GM18873 (cell line): ENCODE data around the gene RAB10.
"Not testable (repeated sequence)": the region's sequence is repeated elsewhere in the genome, so short reads cannot be mapped to it uniquely, and the experiment has no call there.

Experiments used
- ATAC-seq: cut with Tn5 transposase; IDR thresholded peaks from one replicate; pipeline ENCODE4 v1.9.1; 2021; ENCODE audit warnings: mild to moderate bottlenecking, moderate library complexity, moderate number of reproducible peaks; ENCODE audit not compliant: unreplicated experiment, low FRiP score

The RAB10 gene

GRCh38 chr2:26033818-26034636, at the start of gene RAB10:
Gene RAB10, plus strand, starts transcription at chr2:26034084. Its CDS starts 525 bp downstream, at chr2:26034609.
- peak; percentile 84 for ATAC-seq

GRCh38 chr2:25988134-25988533, 45.8 kb upstream of the RAB10 start:
- no peak for ATAC-seq

GRCh38 chr2:25989154-25989553, 44.7 kb upstream of the RAB10 start:
- ATAC-seq = no peak

GRCh38 chr2:25991965-25992364, 41.9 kb upstream of the RAB10 start:
- ATAC-seq = no peak

GRCh38 chr2:25992556-25992955, 41.3 kb upstream of the RAB10 start:
- no peak for ATAC-seq

DNA sequence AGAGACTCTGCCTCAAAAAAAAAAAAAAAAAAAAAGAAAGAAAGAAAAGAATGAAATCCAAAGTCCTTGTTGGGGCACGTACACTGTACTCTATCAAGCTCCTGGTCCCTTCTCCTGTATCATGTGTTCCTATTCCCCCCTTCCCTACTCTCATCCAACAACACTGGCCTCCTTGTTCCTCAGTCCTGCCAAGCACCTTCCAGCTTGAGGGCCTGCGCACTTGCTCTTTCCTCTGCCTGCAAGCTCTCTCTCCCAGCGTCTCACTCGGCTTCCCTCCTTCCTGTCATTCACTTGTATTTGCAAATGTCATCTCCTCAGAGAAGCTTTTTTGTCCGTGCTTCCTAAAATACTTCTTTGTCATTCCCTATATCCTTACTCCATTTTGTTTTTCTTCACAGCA, 40.8 kb upstream of the RAB10 start:
- ATAC-seq = no peak

DNA sequence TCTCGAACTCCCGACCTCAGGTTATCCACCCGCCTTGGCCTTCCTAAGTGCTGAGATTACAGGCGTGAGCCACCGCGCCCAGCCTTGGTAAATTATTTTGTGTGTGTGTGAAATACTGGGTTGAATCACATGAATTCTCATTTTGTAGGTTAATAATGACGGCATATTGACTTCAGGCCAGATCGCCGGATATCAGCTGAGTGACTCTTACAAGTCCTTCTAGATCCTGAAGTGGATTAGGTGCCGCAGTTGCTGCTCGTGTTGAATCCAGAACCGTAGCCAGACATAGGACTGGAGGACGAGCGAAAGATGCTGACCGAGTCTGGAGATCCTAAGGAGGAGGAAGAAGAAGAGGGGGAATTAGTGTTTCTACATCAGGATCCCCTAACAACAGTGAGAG, 39.4 kb upstream of the RAB10 start:
- no peak for ATAC-seq

DNA sequence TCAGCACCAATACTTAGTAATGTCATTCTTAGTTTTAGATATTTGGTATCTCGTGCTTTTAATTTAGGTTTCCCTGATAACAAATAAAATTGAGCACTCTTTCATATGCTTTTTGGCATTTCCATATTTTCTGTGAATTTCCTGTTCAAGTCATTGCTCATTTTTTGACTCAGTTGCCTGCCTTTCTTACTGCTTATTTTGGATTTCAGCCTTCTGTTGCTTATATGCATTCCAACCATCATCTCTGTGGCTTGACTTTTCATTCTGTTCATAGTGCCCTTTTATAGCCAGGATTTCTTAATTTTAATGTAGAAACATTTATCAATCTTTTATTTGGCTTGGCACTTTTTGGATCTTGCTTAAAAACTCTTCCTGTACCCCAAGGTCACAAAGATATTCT, 37.0 kb upstream of the RAB10 start:
- no peak for ATAC-seq

DNA sequence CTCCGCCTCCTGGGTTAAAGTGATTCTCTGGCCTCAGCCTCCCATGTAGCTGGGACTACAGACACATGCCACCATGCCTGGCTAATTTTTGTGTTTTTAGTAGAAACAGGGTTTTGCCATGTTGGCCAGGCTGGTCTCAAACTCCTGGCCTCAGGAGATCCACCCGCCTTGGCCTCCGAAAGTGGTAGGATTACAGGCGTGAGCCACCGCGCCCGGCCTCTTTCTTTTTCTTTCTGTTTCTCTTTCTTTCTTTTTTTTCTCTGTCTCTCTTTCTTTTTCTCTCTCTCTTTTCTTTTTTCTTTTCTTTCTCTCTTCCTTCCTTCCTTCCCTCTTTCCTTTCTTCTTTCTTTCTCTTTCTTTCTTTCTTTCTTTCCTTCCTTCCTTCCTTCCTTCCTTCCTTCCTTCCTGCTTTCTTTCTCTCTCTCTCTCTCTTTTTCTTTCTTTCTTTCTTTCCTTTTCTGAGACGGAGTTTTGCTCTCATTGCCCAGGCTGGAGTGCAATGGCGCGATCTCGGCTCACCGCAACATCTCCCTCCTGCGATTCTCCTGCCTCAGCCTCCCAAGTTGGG, 35.0 kb upstream of the RAB10 start:
- ATAC-seq = not testable (repeated sequence)

- not testable (repeated sequence) for ATAC-seq
Measured at GRCh38 chr2:25999406-25999805, 34.5 kb upstream of the RAB10 start.

DNA sequence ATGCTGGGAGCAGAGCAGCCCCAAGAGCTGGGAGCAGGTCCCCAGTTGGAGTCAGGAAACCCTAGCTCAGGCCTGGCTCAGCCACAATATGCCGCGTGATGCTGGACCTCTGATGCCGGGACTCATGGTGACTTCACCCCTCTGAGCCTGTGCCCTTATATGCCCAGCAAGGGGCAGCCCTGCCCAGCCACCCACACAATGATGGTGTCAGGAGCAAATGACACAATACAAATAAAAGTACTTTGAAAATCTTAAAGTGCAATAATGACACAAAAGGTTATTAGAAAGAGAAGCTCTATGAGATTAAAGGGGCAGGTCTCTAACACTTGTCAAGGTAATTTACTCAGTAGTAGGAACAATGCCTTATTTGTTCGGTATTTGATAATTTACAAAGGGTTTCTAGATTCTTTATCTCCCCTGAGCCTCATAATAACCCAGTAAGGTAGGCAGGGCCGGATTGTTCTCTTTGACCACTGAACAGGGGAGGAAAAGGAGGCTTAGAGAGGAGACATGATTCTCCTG, 33.3 kb upstream of the RAB10 start:
- no peak for ATAC-seq

DNA sequence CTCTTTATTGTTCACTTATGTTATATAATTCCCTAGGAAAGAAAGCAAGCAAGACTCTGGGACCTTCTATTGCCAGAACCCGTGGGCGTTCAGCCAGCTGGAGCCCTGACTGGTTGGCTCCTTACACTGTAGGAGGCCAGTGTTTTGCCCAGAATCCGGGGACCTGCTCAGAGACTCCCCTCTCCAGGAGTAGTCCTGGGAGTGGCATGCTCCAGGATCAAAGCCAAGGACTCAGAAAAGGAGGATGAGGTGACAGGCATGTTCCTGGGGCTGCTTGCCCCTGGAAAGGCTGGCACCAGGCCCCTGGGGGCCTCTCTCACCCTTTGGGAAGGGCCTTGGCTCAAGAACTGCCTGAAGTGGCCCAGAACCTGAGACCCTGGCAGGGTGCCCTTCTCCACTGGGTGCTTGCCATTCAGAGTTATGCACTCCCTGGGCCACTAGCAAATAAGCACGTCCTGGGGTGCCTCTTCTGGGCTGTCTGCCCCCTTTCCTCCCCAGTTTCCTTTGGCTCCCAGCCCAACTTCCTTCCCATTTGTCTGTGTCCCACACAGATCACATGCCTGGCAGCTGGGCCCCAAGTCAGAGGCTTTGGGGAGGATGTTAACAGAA, 32.0 kb upstream of the RAB10 start:
- no peak for ATAC-seq

GRCh38 chr2:26002632-26003310, 31.1 kb upstream of the RAB10 start:
- ATAC-seq = no peak

- ATAC-seq = no peak
Measured at GRCh38 chr2:26008095-26008494, 25.8 kb upstream of the RAB10 start.

DNA sequence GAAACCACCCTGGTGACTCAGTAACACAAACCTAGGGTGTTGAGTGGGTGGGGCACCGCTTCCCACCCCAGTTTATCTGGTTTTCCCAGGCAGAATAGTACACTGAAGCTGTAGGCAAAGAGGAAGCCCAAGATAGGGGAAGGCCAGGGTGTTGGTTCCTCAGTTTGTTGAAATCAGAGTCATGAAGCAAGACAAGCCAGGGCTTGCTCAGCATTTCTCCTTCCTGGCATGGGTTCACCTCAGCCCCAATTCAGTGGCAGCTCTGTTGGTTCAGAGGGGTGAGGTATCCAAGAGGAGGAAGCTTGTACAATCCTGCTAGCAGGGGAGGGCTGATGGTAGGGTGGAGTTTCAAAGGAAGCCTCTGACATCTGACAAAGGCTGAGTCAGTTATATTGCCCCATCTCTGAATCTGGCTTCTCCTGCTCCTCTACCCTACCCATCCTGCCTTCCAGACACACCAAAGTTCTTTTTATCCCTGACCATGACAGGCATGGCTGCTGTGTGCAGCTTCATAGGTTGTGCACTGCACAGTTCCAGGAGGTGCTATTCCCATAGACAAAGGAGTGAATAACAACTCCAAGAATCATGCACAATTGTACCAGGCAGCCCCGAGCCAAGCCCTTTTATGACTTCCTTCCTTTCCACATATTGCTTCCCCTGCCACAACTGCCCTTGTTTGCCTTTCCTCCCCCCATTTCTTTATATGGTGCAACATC, 24.9 kb upstream of the RAB10 start:
- ATAC-seq = no peak

DNA sequence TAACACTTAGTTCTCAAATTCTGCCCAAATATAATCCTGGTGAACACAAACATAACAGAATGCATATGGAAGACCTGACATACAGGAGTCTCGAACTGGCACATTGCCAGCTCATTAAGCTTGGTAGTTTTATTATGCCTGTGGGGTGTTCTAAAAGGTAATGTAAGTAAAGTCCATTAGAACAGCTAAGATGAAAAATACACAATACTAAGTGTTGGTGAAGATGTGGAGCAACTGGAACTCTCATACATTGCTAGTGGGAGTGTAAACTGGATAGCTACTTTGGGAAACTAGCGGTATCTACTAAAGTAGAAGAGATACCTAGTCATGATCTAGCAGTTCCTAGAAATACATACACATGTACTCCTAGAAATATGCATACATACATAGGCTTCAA, 24.3 kb upstream of the RAB10 start:
- ATAC-seq = no peak

DNA sequence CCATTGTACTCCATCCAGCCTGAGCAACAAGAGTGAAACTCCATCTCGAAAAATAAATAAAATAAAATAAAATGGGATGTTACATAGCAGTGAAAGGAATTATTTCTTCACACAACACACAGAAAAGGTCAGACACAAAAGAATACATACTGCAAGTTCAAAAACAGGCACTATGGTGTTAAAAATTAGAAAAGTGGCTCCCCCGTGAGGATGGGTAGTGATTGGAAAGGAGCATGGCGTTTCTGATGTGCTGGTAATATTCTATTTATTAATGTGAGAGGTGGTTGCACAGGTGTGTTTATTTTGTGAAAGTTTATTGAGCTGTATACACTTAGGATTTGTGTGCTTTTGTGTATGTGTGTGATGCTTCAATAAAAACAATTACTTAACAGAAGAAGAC, 22.9 kb upstream of the RAB10 start:
- no peak for ATAC-seq

- no peak for ATAC-seq
Measured at GRCh38 chr2:26011609-26011989, 22.3 kb upstream of the RAB10 start.

DNA sequence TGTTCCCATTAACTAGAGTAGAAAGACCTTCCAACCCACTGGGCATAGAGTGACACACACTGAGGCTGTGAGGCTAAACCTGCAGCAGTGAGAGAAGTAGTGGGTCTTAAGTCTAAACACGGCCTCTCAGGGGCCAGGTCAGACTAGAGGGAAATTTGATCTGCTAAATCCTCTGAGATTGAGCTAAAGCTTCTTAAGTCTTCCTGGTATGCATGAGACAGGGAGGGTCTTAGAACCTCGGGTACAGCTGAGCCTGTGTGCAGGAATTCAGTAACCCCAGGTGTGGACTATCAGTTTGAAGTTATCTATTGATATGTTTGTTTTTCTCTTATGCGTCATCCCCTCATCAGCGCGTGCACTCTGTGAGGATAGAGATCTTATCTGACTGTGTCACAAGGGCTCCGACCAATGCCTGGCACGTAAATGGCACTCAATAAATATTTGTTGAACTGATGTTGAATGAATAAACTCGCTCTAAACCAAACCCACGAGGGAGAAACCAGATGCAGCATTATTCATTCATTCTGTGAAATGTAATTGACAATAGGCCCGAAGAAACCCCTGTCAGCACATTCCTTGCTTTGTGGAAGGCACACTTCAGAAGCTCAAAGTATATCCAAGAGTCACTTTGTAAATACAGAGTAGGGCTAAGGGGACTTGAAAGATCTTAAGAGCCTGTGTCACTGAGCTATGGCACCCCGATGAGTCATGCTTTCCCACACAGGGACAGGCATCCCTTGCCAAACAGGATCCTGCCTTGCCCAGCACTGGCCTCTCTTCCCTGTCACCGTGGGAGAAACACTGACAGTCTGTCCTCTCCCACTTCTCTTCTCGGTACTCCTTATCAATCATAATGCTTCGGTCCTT, 21.7 kb upstream of the RAB10 start:
- ATAC-seq = no peak
